Right lung (tissue), 5 donors: Measurements from ENCODE around the gene KIF1C. TPM values are rescaled to one million over a fixed set of nuclear protein-coding genes. Genes with fewer than 3 reads are reported as not detected.
"Not testable (repeated sequence)": the region's sequence is repeated elsewhere in the genome, so short reads cannot be mapped to it uniquely, and the experiment has no call there.

Source experiments
- DNase-seq, 2 donors: peaks; one replicate each; pipeline ENCODE4 v3.0.0-alpha.2; 2013
- polyA plus RNA-seq, 5 donors: library from polyadenylated mRNA; unstranded; fragments of 120-200 nt; gene quantifications; one replicate each; pipeline versions ENCODE4 v1.2.1 to v1.2.3, GENCODE V29; 2013; ENCODE audit warnings: inconsistent platforms in 1 of 5, low replicate concordance in 1 of 5; ENCODE audit not compliant: insufficient read length in 5 of 5, insufficient read depth in 1 of 5

Gene KIF1C
- polyA plus RNA-seq, 5 donors = 51.1 to 80.4 (median 58.0) TPM

DNA sequence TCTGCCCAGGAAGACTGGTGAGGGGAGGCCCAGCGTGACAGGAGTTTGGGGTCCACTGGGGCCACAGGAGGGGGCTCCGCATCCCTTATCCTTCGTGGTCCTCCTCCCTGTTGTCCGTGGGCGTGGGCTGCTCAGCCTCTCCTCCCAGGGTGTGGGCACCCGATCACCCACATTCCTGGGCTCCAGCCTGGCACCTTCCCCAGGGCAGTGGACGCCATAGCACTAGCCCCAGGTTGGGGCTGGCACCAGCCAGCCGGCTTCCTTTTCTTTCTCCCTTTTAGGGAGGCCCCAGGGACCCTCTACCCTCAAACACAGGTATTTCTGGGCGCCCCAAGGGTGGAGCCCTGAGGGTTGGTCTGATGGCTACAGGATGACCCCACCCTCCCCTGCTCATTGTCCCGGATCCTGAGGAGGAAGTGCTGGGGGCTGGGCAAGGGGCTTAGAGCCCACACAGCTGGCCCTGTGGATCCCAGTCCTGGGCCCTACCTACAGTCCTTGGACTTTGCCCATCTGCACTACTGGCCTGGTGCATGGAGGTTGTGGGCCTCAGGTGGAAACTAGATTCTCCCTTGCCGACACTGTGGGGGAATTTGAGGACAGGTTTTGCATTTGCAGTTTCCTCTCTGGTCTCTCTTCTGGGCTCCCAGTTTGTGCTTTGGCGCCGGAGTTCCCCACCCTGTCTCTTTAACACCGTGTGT lies 1.1 kb downstream of the KIF1C start:
- peak in 1 of 2 donors; percentile 8 for DNase-seq

DNA sequence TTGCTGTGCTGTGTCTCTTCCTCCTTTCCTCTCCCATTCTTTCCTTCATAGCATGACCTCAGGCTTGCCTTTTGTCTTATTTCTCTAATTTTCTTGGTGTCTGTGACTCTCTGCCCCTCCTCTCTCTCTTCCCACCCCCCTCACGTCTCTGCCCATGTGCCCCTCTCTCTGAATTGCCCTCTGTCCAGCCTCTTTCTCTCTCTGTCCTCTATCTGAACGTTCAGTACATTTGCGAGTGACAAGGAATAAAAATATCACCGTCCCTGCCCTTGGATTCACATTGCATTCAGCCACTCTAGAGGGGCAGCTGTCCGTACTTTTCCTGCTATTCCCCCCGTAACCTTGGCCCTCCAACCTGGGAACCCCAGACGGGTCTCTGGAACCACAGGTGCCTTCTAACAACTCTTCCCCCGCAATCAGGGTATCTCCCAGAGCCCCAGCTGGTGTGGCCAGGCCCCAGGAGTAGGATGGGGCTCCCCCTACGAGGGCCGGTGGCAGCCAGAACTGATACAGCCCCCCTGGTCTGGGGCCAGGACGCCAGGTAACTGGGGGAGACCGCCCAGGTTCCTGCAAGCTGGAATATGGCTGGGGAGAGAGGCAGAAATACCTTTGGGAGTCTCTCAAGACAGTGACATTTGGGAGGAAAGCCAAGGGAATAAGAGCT lies 1.8 kb downstream of the KIF1C start:
- DNase-seq = no peak

- DNase-seq = no peak
These were observed 2.5 kb downstream of the KIF1C start for GRCh38 chr17:5000237-5000639.

DNA sequence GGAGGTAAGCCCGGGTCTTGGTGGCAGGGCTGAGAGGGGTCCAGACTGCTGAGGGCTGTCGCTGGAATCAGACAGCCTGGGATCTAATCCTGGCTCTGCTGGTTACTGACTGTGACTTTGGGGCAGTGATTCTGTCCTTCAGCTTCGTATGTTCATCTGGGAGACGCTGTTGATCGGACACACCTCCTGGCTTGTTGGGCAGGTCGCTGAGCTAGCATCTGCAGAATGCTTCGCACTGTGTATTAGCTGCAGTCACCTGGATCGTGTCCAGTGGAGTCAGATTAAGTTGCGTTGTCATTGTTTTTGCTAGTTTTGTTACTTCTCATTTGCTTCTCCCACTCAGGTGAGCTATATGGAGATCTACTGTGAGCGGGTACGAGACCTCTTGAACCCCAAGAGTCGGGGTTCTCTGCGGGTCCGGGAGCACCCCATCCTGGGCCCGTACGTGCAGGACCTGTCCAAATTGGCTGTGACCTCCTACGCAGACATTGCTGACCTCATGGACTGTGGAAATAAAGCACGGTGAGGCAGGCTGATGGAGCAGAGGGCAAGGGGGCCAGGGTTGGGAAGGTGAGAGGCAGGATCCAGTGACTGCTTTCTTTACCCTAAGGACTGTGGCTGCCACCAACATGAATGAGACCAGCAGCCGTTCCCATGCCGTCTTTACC lies 4.5 kb downstream of the KIF1C start:
- DNase-seq = no peak

DNA sequence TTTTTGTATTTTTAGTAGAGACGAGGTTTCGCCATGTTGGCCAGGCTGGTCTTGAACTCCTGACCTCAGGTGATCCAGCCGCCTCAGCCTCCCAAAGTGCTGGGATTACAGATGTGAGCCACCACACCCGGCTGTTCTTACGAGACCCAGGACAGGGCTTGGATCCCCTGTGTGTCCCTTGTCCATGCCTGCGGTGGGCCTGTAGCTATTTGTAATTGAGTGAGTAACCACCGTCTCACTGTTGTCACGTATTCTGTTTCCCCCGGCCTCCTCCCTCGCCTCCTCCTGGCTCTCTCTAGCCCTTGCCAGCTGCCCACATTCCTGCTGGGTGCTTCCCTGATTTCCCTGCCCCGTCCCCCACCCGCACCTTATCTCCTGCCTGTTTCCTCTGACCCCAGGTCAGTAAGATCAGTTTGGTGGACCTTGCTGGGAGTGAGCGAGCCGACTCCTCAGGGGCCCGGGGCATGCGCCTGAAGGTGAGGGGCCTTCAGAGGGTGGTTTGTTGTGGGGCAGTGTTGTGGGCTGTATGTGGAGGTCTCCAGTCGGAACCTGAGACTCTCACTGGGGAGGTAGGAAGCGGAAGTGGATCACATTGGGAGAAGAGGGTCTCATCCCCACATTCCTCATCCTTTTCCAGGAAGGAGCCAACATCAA lies 5.6 kb downstream of the KIF1C start:
- no peak for DNase-seq

- DNase-seq = no peak
These were observed 14.2 kb downstream of the KIF1C start for GRCh38 chr17:5011928-5012327.

DNA sequence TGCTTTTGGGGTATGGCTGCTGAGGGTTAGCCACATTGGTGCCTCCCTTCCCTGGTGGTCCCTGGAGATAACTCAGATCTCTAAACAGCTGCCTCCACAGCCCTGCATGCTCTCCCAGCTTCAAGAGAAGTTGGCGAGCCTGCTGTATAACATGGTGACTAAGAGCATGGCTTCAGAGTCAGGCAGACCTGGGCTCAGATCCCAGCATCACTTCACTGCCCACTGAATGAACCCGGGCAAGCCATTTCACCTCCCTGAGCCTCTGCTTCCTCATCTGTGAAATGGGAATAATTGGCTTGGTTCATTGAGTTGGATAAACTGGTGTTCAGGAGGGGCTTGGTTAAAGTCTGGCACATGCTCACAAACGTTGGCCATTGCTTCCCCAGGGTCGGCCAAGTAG lies 16.6 kb downstream of the KIF1C start:
- DNase-seq = no peak

- no peak for DNase-seq
These were observed 21.8 kb downstream of the KIF1C start for GRCh38 chr17:5019475-5019956.

DNA sequence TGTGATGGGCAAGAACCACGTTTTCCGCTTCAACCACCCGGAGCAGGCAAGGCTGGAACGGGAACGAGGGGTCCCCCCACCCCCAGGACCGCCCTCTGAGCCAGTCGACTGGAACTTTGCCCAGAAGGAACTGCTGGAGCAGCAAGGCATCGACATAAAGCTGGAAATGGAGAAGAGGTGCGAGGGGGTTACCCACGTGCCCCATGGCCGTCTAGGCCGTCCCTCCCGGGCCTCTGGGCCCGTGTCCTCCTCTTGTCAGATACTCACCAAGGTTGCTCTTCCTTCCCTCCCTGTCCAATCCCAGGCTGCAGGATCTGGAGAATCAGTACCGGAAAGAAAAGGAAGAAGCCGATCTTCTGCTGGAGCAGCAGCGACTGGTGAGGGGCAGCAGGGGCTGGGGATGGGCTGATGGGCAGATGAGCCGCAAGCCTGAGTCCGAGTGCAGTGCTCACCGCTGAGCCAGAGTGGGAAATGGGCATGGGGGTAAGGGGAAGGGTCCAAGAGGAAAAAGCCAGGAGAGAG lies 22.8 kb downstream of the KIF1C start:
- no peak for DNase-seq

GRCh38 chr17:5022171-5022711 lies 24.5 kb downstream of the KIF1C start:
- no peak for DNase-seq

- no peak for DNase-seq
These were observed 25.9 kb downstream of the KIF1C start for GRCh38 chr17:5023588-5024147.

- DNase-seq = no peak
These were observed 26.9 kb downstream of the KIF1C start for GRCh38 chr17:5024604-5025003.

GRCh38 chr17:5027299-5027698 lies 29.5 kb downstream of the KIF1C start:
- no peak for DNase-seq

DNA sequence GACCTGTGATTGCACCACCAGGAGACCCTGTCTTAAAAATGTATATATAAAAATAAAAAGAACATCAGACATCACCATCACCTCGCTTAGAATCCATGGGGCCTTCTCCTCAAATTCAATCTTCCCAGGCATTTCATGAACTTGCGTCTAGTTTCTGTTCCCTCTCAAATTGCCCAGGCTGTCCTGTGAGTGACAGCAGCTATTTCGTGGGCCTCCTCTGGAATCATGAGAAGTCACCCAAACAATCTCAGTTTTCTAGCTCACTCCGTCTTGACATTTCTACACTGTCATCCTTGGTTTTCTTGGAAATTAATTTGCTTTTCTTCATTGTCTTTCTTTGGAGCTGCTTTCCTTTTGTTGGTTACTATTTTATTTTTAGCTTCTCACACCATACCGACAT lies 30.2 kb downstream of the KIF1C start:
- no peak for DNase-seq

GRCh38 chr17:5030168-5030567 lies 32.4 kb downstream of the KIF1C start:
- DNase-seq = not testable (repeated sequence)

GRCh38 chr17:5031365-5032082 lies 33.8 kb downstream of the KIF1C start:
- DNase-seq = peak; percentile 81 to 84

- no peak for DNase-seq
These were observed 35.1 kb downstream of the KIF1C start for GRCh38 chr17:5032865-5033264.

- no peak for DNase-seq
These were observed 35.7 kb downstream of the KIF1C start for GRCh38 chr17:5033352-5034015.

DNA sequence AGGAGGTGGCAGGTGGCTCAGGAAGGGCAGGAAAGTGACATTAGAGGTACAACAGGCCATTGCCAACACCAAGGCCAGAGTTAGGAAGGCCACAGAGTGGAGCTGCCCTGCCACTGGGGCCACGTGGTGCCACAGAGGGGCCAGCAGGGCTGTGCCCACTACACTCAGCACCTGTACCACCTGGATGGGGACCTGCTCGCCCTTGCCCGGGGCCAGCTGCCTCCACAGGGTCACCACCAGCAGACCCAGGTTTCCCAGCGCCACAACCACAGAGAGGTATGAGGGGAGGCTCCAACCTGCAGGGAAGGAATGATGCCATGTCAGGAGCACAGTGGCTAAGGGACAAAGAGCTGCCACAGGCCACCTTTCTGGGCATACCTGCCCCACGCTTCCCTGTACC lies 36.3 kb downstream of the KIF1C start:
- no peak for DNase-seq

DNA sequence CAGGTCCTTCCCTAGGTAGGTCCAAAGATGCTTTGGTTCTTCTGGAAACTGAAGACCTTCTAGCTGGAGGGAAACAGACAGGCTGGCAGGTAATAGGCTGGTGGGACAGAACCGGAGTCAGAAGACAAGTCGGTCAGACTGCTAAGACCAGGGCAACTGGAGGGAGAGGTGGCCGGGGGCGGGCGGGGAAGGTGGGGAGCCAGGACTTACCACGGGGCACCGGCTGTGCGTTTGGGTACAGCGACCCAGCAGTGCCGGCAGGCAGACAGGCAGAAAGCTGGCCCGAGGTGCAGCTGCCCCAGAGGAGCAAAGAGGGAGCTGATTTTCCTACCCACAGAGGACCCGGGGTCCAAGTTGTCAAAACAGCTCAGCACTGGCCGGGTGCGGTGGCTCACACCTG lies 36.9 kb downstream of the KIF1C start:
- DNase-seq = no peak
